ENCODE measurements around the gene HERPUD1. TPM values are rescaled to one million over a fixed set of nuclear protein-coding genes. Genes with fewer than 3 reads are reported as not detected.
A peak's percentile ranks its signal among the peaks of the same experiment; 100 is the strongest.

Gene HERPUD1
- total and polyA plus RNA-seq, 2 of the 13 experiments (the other 11 are each of a cell fraction or from before 2014, with no cell fraction given), result 96.2 to 323 TPM

DNA sequence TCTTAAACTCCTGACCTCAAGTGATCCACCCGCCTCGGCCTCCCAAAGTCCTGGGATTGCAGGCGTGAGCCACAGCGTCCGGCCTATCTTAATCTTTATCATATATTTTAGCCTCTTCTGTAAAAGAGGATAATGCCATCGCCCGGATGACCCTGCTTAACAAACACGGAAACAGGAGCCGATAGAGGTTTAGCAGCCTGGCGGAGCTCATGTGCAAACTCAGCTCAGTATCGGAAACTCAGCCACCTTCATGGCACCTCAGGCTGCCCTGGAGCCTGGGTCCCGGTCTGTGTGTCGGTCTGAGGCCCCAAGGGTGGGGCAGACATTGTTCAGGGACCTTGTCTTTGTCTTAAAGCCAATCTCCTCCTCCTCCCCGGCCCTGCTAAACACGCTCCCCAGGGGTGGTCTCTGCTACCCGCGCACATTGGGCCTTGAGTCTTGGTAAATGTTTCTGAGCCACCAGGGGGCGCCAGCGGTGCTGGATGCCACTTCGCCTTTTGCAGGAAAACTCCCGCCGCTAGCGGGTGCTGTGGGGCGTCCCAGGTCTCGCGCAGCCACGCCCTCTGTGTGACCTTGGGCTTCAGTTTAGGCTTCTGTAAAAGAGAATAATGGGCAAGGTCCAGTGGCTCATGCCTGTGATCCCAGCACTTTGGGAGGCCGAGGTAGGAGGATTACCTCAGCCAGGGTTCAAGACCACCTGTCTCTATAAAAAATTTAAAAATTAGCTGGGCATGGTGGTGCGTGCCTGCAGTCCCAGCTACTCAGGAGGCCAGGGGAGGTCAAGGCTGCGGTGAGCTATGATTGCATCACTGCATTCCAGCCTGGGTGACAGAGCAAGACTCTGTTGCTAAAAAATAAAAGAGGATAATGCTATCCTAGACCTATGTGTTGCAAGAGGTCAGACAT is 32.6 kb downstream of the HERPUD1 start (continued):
- TF ChIP-seq, protein P1, sequence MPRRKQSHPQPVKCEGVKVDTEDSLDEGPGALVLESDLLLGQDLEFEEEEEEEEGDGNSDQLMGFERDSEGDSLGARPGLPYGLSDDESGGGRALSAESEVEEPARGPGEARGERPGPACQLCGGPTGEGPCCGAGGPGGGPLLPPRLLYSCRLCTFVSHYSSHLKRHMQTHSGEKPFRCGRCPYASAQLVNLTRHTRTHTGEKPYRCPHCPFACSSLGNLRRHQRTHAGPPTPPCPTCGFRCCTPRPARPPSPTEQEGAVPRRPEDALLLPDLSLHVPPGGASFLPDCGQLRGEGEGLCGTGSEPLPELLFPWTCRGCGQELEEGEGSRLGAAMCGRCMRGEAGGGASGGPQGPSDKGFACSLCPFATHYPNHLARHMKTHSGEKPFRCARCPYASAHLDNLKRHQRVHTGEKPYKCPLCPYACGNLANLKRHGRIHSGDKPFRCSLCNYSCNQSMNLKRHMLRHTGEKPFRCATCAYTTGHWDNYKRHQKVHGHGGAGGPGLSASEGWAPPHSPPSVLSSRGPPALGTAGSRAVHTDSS (CRISPR knock-in tag; conservative IDR thresholded peaks at IDR 0.05), result no peak
- TF ChIP-seq ZNF160 (CRISPR knock-in tag; IDR thresholded peaks at IDR 0.05) (no peak), ZNF33B (CRISPR knock-in tag; IDR thresholded peaks at IDR 0.05) (peak; percentile 46; the same call in 1 of the 2 replicates), ZFP1 (CRISPR knock-in tag; IDR thresholded peaks at IDR 0.05) (peak; percentile 80; the same call in 1 of the 2 replicates), CBX5 (CRISPR knock-in tag; IDR thresholded peaks at IDR 0.05; ENCODE audit: borderline replicate concordance) (peak; percentile 76), GPN1 (CRISPR knock-in tag; IDR thresholded peaks at IDR 0.05; ENCODE audit: borderline replicate concordance) (no peak), ZNF891 (CRISPR knock-in tag; IDR thresholded peaks at IDR 0.05) (peak; percentile 80), ZNF768 (CRISPR knock-in tag; IDR thresholded peaks at IDR 0.05) (peak; percentile 68; the same call in 1 of the 2 replicates), ZNF615 (CRISPR knock-in tag; IDR thresholded peaks at IDR 0.05; ENCODE audit: borderline replicate concordance) (no peak), CC2D1A (CRISPR knock-in tag; IDR thresholded peaks at IDR 0.05) (no peak), BORCS8-MEF2B (CRISPR knock-in tag; IDR thresholded peaks at IDR 0.05) (peak; percentile 31; the same call in 1 of the 2 replicates), SOX13 (IDR thresholded peaks at IDR 0.05) (peak; percentile 75; the same call in 1 of the 2 replicates), SOX13 (CRISPR knock-in tag; conservative IDR thresholded peaks at IDR 0.05 in 1 of 2, IDR thresholded peaks at IDR 0.05 in 1 of 2) (peak in 1 of 2 experiments; percentile 77; a peak in 2 of 4 replicates), KLF9 (CRISPR knock-in tag; IDR thresholded peaks at IDR 0.05; ENCODE audit: low read depth) (0 out of 2 replicates have a peak, but pooled peaks have one; percentile 33), ZNF430 (CRISPR knock-in tag; IDR thresholded peaks at IDR 0.05) (0 out of 2 replicates have a peak, but pooled peaks have one; percentile 51), KDM3A (CRISPR knock-in tag; IDR thresholded peaks at IDR 0.05; ENCODE audit: low read depth) (peak; percentile 34; the same call in 1 of the 2 replicates), ZNF180 (CRISPR knock-in tag; IDR thresholded peaks at IDR 0.05; ENCODE audit: borderline replicate concordance, low read depth) (no peak), ETV5 (CRISPR knock-in tag; IDR thresholded peaks at IDR 0.05; ENCODE audit: borderline replicate concordance) (peak; percentile 9), ZNF350 (CRISPR knock-in tag; IDR thresholded peaks at IDR 0.05; ENCODE audit: borderline replicate concordance, low read depth) (peak; percentile 84; the same call in 1 of the 2 replicates), CEBPB (IDR thresholded peaks at IDR 0.05; ENCODE audit: borderline replicate concordance, low read depth, low read length) (peak; percentile 97)
- TF ChIP-seq, protein P2, sequence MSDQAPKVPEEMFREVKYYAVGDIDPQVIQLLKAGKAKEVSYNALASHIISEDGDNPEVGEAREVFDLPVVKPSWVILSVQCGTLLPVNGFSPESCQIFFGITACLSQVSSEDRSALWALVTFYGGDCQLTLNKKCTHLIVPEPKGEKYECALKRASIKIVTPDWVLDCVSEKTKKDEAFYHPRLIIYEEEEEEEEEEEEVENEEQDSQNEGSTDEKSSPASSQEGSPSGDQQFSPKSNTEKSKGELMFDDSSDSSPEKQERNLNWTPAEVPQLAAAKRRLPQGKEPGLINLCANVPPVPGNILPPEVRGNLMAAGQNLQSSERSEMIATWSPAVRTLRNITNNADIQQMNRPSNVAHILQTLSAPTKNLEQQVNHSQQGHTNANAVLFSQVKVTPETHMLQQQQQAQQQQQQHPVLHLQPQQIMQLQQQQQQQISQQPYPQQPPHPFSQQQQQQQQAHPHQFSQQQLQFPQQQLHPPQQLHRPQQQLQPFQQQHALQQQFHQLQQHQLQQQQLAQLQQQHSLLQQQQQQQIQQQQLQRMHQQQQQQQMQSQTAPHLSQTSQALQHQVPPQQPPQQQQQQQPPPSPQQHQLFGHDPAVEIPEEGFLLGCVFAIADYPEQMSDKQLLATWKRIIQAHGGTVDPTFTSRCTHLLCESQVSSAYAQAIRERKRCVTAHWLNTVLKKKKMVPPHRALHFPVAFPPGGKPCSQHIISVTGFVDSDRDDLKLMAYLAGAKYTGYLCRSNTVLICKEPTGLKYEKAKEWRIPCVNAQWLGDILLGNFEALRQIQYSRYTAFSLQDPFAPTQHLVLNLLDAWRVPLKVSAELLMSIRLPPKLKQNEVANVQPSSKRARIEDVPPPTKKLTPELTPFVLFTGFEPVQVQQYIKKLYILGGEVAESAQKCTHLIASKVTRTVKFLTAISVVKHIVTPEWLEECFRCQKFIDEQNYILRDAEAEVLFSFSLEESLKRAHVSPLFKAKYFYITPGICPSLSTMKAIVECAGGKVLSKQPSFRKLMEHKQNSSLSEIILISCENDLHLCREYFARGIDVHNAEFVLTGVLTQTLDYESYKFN (CRISPR knock-in tag; conservative IDR thresholded peaks at IDR 0.05), result peak; percentile 75
- TF ChIP-seq, protein P3, sequence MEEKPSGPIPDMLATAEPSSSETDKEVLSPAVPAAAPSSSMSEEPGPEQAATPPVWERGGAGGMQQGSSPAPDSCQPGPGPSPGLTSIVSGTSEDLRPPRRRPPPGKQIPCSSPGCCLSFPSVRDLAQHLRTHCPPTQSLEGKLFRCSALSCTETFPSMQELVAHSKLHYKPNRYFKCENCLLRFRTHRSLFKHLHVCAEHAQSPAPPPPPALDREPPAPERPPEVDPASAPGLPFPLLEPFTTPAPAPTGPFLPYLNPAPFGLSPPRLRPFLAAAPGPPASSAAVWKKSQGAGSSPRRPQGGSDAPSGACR (CRISPR knock-in tag; IDR thresholded peaks at IDR 0.05), result peak; percentile 74; the same call in 1 of the 2 replicates
